HG03571 (cell line): ENCODE measurements around the gene MARK3.

Experiments
- ATAC-seq: cut with Tn5 transposase; IDR thresholded peaks from one replicate; pipeline ENCODE4 v1.9.1; 2021; ENCODE audit not compliant: unreplicated experiment

Gene MARK3

DNA sequence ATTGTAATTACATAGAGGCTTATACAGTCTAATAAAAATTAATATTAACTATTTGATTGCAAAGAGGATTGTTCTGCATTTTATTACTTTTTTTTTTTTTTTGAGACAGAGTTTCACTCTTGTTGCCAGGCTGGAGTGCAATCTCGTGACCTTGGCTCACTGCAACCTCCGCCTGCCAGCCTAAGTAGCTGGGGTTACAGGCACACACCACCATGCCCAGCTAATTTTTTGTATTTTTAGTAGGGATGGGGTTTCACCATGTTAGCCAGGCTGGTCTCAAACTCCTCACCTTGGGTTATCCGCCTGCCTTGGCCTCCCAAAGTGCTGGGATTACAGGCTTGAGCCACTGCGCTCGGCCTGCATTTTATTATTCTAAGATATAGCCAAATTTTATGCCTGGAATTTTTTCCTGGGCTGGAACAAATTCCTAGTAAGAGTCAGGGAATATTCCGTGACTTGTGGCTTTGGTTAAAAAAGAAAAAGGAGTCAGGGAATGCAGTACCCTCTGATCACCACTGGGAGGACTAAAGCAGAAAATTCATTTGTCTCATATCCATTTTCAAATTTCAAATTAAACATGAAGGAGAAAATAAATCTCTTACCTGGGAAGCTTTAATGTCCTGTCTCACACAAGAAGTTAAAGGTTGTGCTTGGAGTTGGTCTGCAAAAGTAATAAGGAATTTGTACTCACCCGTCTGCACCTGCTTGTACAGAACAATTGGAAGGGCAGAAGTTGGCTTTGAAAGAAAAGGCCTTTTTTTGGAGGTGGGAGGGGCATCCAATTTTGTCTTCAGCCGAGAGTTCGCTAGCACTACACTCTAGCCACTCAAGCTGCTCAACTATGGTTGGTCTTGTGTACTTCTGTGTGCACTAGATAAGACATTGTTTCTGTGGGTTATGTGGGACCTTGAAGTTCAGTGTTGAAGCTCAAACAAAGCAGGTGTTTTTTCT lies 8.7 kb downstream of the MARK3 start:
- ATAC-seq = no peak

DNA sequence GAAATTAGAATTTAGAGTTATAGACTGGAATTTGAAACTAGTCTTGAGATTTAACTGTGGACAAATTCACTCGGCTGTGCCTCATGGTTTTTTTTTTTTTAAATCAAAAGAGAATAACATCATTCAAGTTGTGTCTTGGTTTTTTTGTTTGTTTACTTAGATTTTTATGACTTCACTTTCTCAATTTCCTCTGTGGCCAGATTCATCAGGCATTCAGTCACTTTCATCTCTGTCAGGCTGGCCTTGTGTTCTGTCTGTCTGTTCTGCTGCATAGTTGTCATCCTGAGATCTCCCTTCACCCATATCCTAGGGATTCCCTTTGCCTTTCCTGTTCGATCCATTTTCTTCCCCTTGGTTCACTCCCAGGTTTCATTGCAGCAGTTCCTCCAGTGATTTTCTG lies 10.0 kb downstream of the MARK3 start:
- no peak for ATAC-seq

GRCh38 chr14:103396463-103396862 lies 11.2 kb downstream of the MARK3 start:
- no peak for ATAC-seq

DNA sequence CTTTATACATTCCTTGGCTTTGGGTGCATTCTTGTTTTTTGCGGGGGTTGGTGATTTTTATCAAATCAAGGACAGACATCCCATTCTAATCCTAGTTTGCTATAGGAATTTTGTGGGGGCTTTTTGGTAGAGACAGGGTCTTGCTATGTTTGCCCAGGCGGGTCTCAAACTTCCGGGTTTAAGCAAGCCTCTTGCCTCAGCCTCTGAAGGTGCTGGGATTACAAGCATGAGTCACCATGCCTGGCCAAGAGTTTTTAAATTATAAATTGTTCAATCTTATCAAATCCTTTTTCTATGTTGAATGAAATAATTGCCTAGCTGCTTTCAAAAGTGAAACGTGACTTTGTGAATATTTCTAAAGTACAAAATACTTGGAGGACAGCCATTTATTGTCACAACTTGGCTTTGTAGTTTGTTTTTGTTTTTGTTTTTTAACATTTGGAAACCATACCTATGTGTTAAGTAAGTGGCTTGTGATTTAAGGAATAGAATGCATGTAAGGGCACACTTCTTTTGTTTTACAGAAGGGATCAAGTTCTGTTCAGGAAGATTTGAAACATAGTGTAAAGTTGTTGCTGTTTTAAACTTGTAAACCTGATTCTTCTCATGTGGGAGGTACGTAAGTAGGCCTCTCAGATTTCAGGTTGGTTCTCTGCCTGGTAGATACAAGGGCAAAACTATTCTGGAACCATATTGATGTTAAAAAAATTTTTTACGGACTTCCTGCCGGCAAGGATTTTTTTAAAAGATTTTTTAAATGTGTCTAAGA lies 13.4 kb downstream of the MARK3 start:
- no peak for ATAC-seq

- no peak for ATAC-seq
These were observed 15.3 kb downstream of the MARK3 start for GRCh38 chr14:103400537-103400936.

DNA sequence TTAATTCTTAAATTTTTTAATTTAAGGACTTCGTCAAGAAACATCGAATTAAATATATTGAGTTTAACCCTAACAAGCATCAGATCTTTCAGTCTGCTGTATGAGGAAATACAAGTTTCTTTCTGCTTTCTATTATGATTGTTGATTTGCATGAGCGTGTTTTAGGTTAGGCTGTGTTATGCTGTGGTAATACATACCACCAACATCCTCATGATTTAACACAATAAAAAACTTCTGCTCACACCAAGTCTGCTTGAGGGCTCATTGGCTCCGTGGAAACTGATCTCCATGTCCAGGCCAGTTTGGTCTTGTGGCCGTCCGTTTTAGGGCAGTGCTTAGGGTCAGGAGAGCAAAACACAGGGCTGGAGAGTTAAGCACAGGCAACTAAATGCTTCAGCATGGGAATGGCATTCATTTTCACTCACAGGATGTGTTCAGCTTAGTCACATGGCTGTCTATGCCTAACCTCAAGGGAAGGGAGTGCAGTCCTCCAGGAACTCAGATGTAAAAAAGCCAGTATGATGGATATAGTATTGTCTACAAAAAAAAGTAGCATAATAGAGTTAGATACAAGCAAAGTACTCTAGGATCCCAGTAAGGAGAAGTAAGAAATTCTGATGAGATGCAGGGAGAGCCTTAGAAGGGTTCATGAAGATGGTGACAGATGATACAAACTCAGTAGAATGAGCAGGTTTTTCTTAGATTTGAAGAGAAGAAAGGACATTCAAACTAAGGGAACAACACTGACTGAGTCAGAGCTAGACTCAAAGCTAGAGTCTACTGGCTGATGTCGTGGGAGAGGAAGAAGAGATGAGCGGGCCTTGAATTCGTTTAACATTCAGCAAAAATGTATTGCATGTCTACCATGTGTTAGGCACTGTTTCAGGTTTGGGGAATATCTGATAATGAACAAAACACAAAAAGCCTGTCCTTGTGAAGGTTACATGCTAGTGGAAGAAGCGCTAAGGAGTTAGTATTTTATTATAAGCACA lies 16.3 kb downstream of the MARK3 start:
- no peak for ATAC-seq

DNA sequence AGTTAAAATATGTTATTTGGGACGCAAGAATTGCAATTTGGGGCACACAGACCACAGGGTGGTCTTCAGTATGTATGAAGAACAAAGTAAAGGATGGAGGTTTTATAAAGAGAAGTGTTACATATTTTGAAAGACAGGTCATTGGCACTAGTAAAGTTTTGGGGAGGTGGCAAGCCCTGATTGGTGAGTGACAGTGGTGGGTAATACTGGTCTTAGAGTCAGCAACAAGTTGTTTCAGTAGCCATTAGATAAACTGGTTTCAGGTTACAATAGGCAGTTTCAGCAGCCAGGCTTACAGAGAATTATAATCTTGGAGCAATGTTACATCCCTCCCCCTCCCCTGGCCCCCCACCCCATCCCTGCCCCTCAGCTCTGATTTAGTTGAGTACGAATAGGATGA lies 17.5 kb downstream of the MARK3 start:
- no peak for ATAC-seq

DNA sequence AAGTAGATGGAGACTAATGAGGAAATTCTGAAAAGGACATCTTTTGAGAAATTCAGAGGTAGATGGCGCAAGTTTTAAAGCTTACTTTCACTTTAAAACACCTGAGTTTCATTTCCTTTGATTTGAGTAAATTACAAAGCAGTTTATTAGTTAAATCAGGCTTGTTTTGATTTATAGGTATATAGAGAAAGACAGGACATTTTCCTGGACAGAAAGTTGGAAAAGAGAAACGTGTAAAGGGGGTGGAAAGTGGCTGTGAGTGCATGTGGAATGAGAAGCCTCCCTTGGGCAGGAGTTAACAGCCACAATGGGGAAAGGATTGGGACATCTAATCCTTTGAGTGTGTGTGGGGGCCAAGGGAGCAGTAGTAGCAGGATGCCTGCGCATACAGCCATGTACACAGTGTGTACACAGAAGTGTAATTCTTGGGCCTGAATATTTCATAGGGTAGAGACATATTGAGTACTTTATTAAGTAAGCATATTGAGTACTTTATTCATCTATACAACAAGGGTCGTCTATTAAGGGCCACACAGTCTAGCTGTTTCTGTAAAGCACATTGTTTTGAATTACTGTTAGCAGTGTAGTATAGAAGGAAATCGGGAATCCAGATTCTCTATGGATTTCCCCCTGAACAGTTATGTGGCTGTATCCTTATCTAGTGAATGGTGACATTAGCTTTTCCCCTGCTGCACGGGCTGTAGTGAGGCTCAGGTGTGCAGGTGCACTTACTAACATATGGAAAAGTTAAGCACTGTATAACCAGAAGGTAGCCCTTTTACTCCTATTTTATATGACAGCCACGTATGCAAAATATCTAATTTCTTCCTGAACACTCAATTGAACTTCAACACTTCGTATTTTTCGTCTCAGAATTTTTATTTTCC lies 19.1 kb downstream of the MARK3 start:
- ATAC-seq = no peak

GRCh38 chr14:103404920-103405319 lies 19.7 kb downstream of the MARK3 start:
- no peak for ATAC-seq

GRCh38 chr14:103408491-103409155 lies 23.4 kb downstream of the MARK3 start:
- ATAC-seq = no peak

DNA sequence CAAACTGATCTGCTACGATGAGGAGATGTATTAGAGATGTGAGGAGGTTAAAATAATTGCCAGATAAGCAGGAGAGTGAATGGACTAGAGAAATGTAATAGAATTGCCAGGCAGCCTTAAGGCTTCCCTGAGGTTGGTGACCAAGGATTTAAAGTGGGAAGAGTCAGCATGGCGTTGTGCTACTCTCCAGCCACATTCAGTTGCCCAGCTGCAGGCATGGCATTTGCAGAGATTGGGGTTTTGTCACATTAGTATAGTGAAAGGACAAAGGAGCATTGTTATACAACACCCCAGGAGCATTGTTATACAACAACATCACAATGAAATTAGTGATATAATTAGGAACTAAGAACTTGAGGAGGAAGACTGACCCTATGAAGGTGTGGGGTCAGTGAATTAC lies 31.7 kb downstream of the MARK3 start:
- ATAC-seq = no peak

- ATAC-seq = no peak
These were observed 33.2 kb downstream of the MARK3 start for GRCh38 chr14:103418481-103418818.

GRCh38 chr14:103421556-103421955 lies 36.3 kb downstream of the MARK3 start:
- no peak for ATAC-seq

DNA sequence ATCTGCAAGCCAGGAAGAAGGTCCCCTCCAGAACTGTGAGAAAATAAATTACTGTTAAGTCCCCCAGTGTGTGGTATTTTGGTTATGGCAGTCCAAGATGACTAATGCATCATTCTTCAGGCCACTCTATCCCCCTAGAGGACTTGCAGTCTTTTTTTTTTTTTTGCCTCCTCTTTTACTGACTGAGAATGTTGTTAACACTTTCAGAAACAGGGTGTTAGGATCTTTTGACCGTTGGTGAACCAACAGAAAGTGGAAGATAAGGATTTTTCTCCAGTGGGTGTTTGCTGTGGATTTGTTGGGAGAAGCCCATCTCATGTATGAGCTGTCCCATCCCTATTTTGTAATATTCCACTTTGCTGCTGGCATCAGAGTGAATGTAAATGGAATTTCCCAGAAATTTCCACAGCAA lies 37.8 kb downstream of the MARK3 start:
- ATAC-seq = no peak

- no peak for ATAC-seq
These were observed 42.5 kb downstream of the MARK3 start for GRCh38 chr14:103427485-103428443.

- no peak for ATAC-seq
These were observed 43.7 kb downstream of the MARK3 start for GRCh38 chr14:103428723-103429556.

DNA sequence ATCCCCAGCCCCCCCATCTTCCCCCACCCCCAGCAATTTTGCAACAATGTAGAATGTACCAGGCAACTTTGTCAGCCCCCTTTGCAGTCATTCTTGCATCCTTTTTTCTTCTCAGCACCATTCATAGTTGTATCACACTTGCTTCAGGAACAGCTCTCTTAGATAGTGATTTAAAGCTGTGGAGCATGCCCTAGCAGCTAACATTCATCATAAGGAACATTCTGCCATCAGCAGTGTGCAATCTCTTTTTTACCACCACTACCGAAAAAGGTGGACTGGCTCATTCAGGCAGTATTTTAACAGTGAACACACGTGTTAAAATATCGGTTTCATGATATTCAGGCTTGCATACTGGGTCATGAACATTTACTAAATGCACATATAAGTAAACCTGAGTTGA lies 45.1 kb downstream of the MARK3 start:
- no peak for ATAC-seq
